Cardiac fibroblast (primary cell): ENCODE data around the gene KCTD8.
A peak's percentile ranks its signal among the peaks of the same experiment; 100 is the strongest.

Source experiments
- DNase-seq, 2 donors: peaks; one replicate each; pipeline versions ENCODE4 v3.0.0 to v3.0.0-alpha.2; 2010; ENCODE audit warnings: low read depth in 2 of 2
- H3K4me3 ChIP-seq, 2 donors: replicated peaks in 1 of 2; 1 replicate in 1 of 2; 2 replicates in 1 of 2; pipeline ENCODE4 v1.5.1; 2011; ENCODE audit warnings: low read depth in 2 of 2, low read length in 2 of 2, mild to moderate bottlenecking in 2 of 2, moderate library complexity in 1 of 2
- CTCF ChIP-seq: IDR thresholded peaks from one replicate; pipeline ENCODE4 v1.5.1; 2011; ENCODE audit warnings: low read depth, mild to moderate bottlenecking, low read length, inconsistent platforms

Gene KCTD8

DNA sequence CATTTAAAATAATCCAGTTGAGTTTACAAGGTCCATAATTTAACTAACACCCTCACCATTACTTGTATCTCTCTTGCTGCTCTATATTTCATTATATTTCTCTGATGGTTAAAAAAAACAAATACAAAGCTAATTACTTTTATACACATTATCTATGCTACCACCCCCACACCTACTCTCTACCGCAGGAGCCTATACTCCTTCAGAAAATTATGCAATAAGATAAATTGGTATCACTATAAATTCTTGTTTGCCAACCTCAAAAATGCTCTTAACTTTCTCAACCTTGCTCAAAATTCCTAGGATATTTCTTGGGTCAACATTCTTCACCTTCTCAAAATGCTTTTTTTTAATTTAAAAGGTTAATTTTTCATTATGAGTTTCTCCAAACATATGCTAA is 282.7 kb downstream of the KCTD8 start:
- H3K4me3 ChIP-seq, result no peak overlapping the region
- no peak for DNase-seq
- TF ChIP-seq CTCF, result no peak

GRCh38 chr4:44162538-44163270 is 285.9 kb downstream of the KCTD8 start:
- H3K4me3 ChIP-seq, result no peak overlapping the region
- no peak for DNase-seq
- no peak for TF ChIP-seq CTCF

DNA sequence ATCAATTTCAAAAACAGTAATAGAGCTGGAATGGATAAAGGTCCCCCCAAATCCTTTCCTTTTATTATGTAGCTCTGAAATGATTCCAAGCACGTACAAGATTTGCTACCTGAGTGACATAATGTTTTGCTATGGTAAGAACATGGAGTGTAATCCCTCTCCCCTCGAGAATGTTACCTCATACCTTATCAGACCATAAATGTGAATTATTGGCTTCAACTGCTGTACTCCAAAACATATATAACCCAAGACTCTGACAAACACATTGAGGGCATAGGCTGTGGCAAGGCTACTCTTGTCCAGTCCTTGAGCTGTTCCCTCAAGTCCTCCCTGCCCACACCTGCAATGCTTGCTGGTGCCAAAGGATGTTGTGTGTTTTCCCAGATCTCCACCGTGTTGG is 286.9 kb downstream of the KCTD8 start:
- no peak for TF ChIP-seq CTCF
- no peak overlapping the region for H3K4me3 ChIP-seq
- DNase-seq, result no peak

DNA sequence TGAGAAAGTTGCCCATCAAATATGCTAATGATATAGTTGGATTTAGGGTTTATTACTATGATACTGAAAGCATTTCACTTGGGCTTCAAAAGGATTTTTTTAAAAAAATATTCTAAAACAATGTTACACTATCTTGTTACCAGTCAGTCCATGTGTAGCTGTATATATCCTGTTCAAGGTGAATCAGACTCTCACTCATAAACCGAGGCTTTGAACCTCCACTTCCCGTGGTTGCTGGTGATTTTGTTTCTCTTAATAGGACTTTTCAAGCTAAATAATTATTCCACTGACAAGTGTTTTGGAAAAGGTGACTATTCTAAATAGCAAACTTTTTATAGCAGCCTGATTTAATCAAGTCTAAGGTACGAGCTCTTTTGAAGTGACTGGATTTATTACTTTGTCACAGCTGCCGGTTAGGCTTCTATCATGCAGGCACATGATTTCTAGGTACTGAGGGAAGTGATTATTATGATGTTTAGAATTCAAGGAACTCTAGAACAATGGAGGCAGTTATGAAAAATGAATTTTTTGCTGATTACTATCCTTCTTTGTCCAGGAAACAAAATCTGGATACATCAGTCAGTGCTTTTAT is 287.7 kb downstream of the KCTD8 start:
- no peak for TF ChIP-seq CTCF
- DNase-seq, result peak in 1 of 2 donors; percentile 5
- H3K4me3 ChIP-seq, result no peak overlapping the region

GRCh38 chr4:44159991-44160390 is 288.6 kb downstream of the KCTD8 start:
- no peak for TF ChIP-seq CTCF
- DNase-seq, result no peak
- H3K4me3 ChIP-seq, result no peak overlapping the region

DNA sequence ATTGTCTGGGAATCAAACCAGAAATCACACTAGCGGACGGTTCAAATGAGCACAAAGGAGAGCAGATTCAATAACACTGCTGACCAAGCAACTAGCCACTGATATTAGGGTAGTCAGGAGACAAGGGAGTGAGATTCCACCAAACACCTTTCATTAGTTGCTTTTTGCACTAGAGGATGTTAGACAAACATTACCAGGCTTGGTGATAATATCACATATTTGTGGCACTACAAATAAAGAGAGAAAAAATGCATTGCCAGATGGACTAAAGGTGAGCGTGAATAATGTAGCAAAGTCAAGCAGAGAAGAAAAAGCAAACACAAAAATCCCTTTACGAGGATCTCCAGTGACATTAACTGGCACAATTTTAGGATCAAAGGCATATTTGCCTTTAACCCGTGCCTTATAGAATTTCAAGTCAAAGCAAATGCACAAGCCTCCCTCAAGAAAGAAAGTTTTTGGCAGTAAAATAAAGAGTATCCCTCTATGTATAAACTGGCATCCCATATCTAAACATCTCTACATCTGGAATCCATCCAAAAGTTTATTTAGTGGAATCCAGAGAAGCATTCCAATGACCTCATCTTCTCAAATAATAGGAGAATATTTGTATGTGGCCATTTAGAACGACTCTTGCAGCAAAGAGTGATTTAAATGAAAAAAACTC is 290.9 kb downstream of the KCTD8 start:
- no peak for TF ChIP-seq CTCF
- DNase-seq, result peak; percentile 1 to 60

More for the DNA sequence above, 290.9 kb downstream of the KCTD8 start:
- no peak overlapping the region for H3K4me3 ChIP-seq
